GM12891 (cell line): ENCODE results near the gene DCAF12.
"Not testable (repeated sequence)": the region's sequence is repeated elsewhere in the genome, so short reads cannot be mapped to it uniquely, and the experiment has no call there.

ENCODE experiments used
- DNase-seq: peaks from one replicate; pipeline ENCODE4 v3.0.0; 2011; ENCODE audit warnings: low spot score; ENCODE audit not compliant: insufficient read length
- FAIRE-seq: peaks from 2 replicates; lab custom pipeline; 2011; peaks lifted over from hg19 to GRCh38; lab: Jason Lieb, UNC
- PAX5 ChIP-seq: IDR thresholded peaks from 2 replicates; pipeline ENCODE4 v1.6.1; 2011; ENCODE audit warnings: low read length, moderate library complexity, mild to moderate bottlenecking; ENCODE audit not compliant: insufficient read depth, severe bottlenecking
- POLR2A ChIP-seq: IDR thresholded peaks from 2 replicates; pipeline ENCODE4 v1.6.1; 2011; ENCODE audit warnings: low read depth, low read length, control low read depth
- POLR2AphosphoS5 ChIP-seq: IDR thresholded peaks from 2 replicates; pipeline ENCODE4 v1.6.1; 2011; ENCODE audit warnings: low read depth, low read length, control low read depth
- POU2F2 ChIP-seq: IDR thresholded peaks from 2 replicates; pipeline ENCODE4 v1.6.1; 2011; ENCODE audit warnings: low read depth, mild to moderate bottlenecking, control low read depth, low read length, moderate library complexity
- SPI1 ChIP-seq: IDR thresholded peaks from 2 replicates; pipeline ENCODE4 v1.6.1; 2011; ENCODE audit warnings: low read depth, low read length, control low read depth
- TAF1 ChIP-seq: IDR thresholded peaks from 2 replicates; pipeline ENCODE4 v1.6.1; 2011; ENCODE audit warnings: low read depth, low read length, control low read depth

The DCAF12 gene

DNA sequence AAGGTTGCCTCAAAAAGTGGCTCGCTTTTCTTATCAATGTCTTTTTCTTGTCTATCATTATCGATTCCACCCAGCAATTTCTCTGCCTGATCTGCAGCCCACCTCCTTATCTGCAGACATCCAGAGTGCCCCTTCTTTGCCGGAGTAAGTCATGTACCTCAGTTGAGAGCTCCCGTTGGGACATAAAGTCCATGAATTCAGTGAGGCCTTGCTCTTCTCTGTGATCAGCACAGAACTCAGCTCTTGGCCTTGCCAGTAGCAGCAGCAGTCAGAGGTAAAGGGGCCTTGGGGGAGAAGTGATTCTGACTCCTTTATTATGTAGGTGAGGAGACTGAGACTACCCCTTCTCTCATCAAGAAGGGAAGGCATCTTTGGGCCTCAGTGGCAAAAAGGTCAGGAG, 24.9 kb upstream of the DCAF12 start:
- FAIRE-seq (no peak), DNase-seq (no peak)
- no peak for TF ChIP-seq POLR2A
- TF ChIP-seq SPI1: no peak
- TF ChIP-seq TAF1: no peak
- TF ChIP-seq POLR2AphosphoS5: no peak
- TF ChIP-seq POU2F2: no peak
- no peak for TF ChIP-seq PAX5

DNA sequence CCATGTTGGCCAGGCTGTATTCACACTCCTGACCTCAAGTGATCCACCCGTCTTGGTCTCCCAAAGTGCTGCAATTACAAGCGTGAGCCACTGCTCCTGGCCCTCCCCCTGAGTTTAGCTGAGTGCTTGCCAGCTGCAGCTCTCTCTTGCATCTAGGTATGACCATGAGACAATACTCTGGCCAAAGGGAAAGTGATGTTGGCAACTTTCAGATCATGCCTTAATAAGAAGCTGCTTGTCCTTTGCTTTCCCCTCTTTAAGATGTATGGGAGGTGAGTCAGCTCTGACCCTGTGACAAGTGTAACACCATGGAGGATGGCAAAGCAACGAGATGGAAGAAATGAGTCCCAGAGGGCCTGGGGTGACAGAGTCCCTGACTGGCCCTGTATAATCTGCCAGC, 18.7 kb upstream of the DCAF12 start:
- no peak for DNase-seq
- TF ChIP-seq POLR2A (no peak), POU2F2 (no peak), SPI1 (no peak), PAX5 (no peak), POLR2AphosphoS5 (no peak), TAF1 (no peak)
- no peak for FAIRE-seq

GRCh38 chr9:34143116-34143515, 16.6 kb upstream of the DCAF12 start:
- DNase-seq (no peak), FAIRE-seq (no peak)
- TF ChIP-seq PAX5: no peak
- no peak for TF ChIP-seq POLR2A
- no peak for TF ChIP-seq POU2F2
- no peak for TF ChIP-seq TAF1
- no peak for TF ChIP-seq SPI1
- no peak for TF ChIP-seq POLR2AphosphoS5

DNA sequence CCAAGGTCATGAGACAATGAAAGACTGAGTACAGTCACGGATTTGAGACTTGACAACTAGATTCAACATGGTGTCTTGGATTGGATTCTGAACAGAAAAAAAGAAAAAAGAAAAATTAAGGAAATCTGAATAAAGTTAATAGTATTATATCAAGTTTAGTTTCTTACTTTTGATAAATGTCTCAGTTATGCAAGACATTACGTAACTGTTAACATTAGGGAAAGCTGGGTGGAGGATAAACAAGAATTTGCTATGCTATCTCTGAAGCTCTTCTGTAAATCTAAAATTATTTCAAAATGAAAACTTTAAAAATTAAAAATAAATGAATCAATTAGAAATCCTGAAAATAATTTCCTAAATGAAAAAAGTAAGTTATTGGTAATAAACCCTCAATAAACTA, 14.4 kb upstream of the DCAF12 start:
- DNase-seq (no peak), FAIRE-seq (no peak)
- TF ChIP-seq POLR2AphosphoS5 (no peak), SPI1 (no peak), PAX5 (no peak), POU2F2 (no peak), POLR2A (no peak), TAF1 (no peak)

- no peak for DNase-seq
- TF ChIP-seq PAX5: no peak
- TF ChIP-seq SPI1: no peak
- no peak for TF ChIP-seq POLR2A
- no peak for TF ChIP-seq POU2F2
- TF ChIP-seq POLR2AphosphoS5: no peak
- TF ChIP-seq TAF1: no peak
- no peak for FAIRE-seq
Measured at GRCh38 chr9:34139477-34140146, 13.1 kb upstream of the DCAF12 start.

GRCh38 chr9:34138644-34139043, 12.1 kb upstream of the DCAF12 start:
- not testable (repeated sequence) for DNase-seq, FAIRE-seq

- DNase-seq (no peak), FAIRE-seq (no peak)
- no peak for TF ChIP-seq POLR2AphosphoS5
- TF ChIP-seq PAX5: no peak
- TF ChIP-seq SPI1: no peak
- no peak for TF ChIP-seq POLR2A
- no peak for TF ChIP-seq TAF1
- no peak for TF ChIP-seq POU2F2
Measured at GRCh38 chr9:34134521-34134920, 8.0 kb upstream of the DCAF12 start.

GRCh38 chr9:34133436-34133949, 7.0 kb upstream of the DCAF12 start:
- TF ChIP-seq POLR2AphosphoS5 (no peak), PAX5 (no peak), POU2F2 (no peak), TAF1 (no peak), POLR2A (no peak)
- FAIRE-seq: no peak
- no peak for DNase-seq

DNA sequence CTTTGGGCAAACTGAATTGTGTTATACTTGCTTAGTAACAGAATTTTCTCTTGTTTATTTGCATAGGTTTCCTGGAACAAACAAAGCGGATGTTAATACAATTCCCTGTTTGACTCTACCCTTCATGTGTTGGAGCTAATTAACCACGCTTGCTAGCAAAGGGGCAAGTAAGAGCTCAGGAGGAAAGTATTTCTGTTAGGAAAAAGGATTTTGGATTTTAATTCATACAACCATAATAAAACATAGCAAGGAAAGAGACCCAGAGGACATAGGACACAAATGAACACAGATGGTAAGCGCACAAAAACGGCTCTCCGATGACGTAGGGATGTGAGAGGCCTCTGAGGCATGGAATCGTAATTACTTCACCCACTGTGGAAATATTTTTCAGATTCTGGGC, 5.1 kb upstream of the DCAF12 start:
- DNase-seq (no peak), FAIRE-seq (no peak)
- no peak for TF ChIP-seq SPI1
- TF ChIP-seq TAF1: no peak
- TF ChIP-seq POLR2A: no peak

GRCh38 chr9:34127035-34127948, 794 bp upstream of the DCAF12 start:
- FAIRE-seq (peak; percentile 40), DNase-seq (no peak)
- TF ChIP-seq TAF1 (no peak), PAX5 (no peak), POLR2AphosphoS5 (no peak), SPI1 (no peak), POLR2A (no peak), POU2F2 (no peak)
